Retinal pigment epithelial cell (primary cell): ENCODE data around the gene OPCML.

Experiments used
- DNase-seq: peaks from one replicate; pipeline ENCODE4 v3.0.0-alpha.2; 2010; ENCODE audit warnings: low read depth
- H3K4me3 ChIP-seq: 2 replicates; pipeline ENCODE4 v1.5.1; 2011; ENCODE audit warnings: mild to moderate bottlenecking, low read length, control low read depth, moderate library complexity
- TF ChIP-seq, protein P1 (sequence below): conservative IDR thresholded peaks from 2 replicates; pipeline ENCODE4 v1.5.1; 2011; ENCODE audit warnings: low read depth, low read length, control low read depth, inconsistent platforms

The OPCML gene

DNA sequence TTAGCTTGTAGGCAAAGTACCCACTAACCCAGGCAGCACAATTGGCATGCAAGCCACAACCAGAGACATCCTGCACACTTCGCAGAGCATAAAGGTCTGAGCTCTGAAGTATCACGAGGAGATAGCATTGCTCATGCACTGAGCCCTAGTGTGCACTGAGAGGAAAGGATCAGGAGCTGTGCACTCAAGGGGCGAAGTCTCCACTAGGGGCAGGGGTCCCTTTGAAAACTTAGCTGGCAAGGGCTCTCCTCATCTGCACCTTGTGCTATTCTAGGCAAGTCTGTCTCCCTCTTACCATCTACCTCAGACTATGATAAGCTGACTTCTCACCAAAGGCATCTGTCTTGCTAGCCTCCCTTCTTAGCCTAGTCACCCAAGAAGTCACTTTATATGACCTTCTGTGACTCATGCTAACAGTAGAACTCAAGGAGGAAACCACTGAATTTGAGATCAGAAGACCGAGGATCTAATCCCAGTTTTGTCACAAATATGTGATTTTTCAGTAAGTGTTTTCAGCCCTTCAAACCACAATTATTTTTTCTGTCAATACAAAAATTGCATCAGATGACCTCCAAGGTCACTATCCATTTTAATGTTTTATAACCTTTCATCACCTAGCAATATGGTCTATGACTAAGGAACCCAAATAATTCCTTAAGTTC lies 1083.8 kb downstream of the OPCML start:
- DNase-seq: no peak
- no peak overlapping the region for H3K4me3 ChIP-seq
- TF ChIP-seq, protein P1, sequence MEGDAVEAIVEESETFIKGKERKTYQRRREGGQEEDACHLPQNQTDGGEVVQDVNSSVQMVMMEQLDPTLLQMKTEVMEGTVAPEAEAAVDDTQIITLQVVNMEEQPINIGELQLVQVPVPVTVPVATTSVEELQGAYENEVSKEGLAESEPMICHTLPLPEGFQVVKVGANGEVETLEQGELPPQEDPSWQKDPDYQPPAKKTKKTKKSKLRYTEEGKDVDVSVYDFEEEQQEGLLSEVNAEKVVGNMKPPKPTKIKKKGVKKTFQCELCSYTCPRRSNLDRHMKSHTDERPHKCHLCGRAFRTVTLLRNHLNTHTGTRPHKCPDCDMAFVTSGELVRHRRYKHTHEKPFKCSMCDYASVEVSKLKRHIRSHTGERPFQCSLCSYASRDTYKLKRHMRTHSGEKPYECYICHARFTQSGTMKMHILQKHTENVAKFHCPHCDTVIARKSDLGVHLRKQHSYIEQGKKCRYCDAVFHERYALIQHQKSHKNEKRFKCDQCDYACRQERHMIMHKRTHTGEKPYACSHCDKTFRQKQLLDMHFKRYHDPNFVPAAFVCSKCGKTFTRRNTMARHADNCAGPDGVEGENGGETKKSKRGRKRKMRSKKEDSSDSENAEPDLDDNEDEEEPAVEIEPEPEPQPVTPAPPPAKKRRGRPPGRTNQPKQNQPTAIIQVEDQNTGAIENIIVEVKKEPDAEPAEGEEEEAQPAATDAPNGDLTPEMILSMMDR: peak; percentile 27

- H3K4me3 ChIP-seq: no peak overlapping the region
- TF ChIP-seq, protein P1: no peak
- DNase-seq: no peak
These were observed 1084.5 kb downstream of the OPCML start for GRCh38 chr11:132447761-132448160.

DNA sequence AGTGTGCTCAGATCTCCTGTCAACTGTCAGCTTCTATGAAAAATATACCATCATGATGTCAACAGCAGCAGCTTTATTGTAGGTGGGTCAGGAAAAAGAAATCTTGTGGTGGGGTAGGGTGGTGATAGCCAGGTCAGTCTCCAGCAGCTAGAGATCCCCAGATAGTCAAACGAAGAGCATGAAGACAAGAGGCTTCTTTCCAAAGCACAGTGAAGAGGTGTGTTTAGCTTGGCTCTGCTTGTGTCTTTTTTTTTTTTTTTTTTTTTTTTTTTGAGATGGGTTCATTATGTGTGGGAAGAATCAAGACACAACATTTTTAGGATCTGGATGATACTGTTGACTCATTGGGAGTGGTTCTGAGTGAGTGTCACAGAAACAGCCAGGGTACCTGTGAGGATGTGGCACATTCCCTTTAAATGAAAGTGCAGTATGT lies 1086.4 kb downstream of the OPCML start:
- H3K4me3 ChIP-seq: no peak overlapping the region
- TF ChIP-seq, protein P1: no peak

GRCh38 chr11:132444911-132445310 lies 1087.4 kb downstream of the OPCML start:
- no peak overlapping the region for H3K4me3 ChIP-seq
- DNase-seq: no peak
- TF ChIP-seq, protein P1: no peak

More for the DNA sequence above, 1086.4 kb downstream of the OPCML start:
- DNase-seq: no peak

GRCh38 chr11:132439711-132440255 lies 1092.5 kb downstream of the OPCML start:
- DNase-seq: no peak
- TF ChIP-seq, protein P1: no peak
- no peak overlapping the region for H3K4me3 ChIP-seq

- no peak for DNase-seq
- no peak overlapping the region for H3K4me3 ChIP-seq
- TF ChIP-seq, protein P1: no peak
These were observed 1093.9 kb downstream of the OPCML start for GRCh38 chr11:132438418-132438817.
